HUES6 (cell line): Measurements from ENCODE around the gene TUNAR.

Experiments
- H3K27ac ChIP-seq: 2 replicates; pipeline ENCODE4 v1.7.0; 2013; ENCODE audit warnings: low read depth, mild to moderate bottlenecking, low read length, inconsistent platforms
- H3K27me3 ChIP-seq: 2 replicates; pipeline ENCODE4 v1.6.1; 2013; ENCODE audit warnings: low read length; ENCODE audit not compliant: control insufficient read depth, insufficient read depth
- H3K36me3 ChIP-seq: 2 replicates; pipeline ENCODE4 v1.6.1; 2013; ENCODE audit warnings: low read length; ENCODE audit not compliant: control insufficient read depth, insufficient read depth
- H3K4me1 ChIP-seq: 2 replicates; pipeline ENCODE4 v1.6.1; 2013; ENCODE audit warnings: low read length; ENCODE audit not compliant: control insufficient read depth, insufficient read depth
- H3K4me3 ChIP-seq: 2 replicates; pipeline ENCODE4 v1.5.1; 2013; ENCODE audit warnings: low read depth, low read length
- H3K9ac ChIP-seq: one replicate; pipeline ENCODE4 v1.6.1; 2013; ENCODE audit warnings: mild to moderate bottlenecking, low read length
- H3K9me3 ChIP-seq: 2 replicates; pipeline ENCODE4 v1.6.1; 2013; ENCODE audit warnings: low read depth, low read length; ENCODE audit not compliant: control insufficient read depth, insufficient read depth

Gene TUNAR

GRCh38 chr14:95876761-95877538, at the start of gene TUNAR:
Gene TUNAR, plus strand, starts transcription at chr14:95876832.
- Histone ChIP-seq H3K9me3 (no peaks in the 10 kb centered on the region; the same call in 1 of the 2 replicates), H3K27me3 (peaks cover 38% of the 10 kb centered on the region), H3K27ac (peak within 1 kb of the TSS; percentile 22; the same call in 1 of the 2 replicates), H3K4me3 (peak within 1 kb of the TSS; percentile 77), H3K9ac (peak within 1 kb of the TSS; percentile 65), H3K4me1 (peaks cover 46% of the 10 kb centered on the region), H3K36me3 (peaks cover 11% of the 10 kb centered on the region)

- no peak overlapping the region for H3K9ac ChIP-seq
- no peak overlapping the region for H3K4me3 ChIP-seq
- H3K4me1 ChIP-seq, result peaks cover 14% of the 10 kb centered on the region
- no peaks in the 10 kb centered on the region for H3K36me3 ChIP-seq
- no peaks in the 10 kb centered on the region for H3K27me3 ChIP-seq
- H3K9me3 ChIP-seq, result peaks cover 11% of the 10 kb centered on the region
- H3K27ac ChIP-seq, result no peak overlapping the region
Measured at GRCh38 chr14:95828649-95829265, 47.9 kb upstream of the TUNAR start.

- H3K36me3 ChIP-seq, result no peaks in the 10 kb centered on the region
- H3K9me3 ChIP-seq, result peaks cover 11% of the 10 kb centered on the region
- H3K4me1 ChIP-seq, result peaks cover 14% of the 10 kb centered on the region
- H3K4me3 ChIP-seq, result no peak overlapping the region
- no peak overlapping the region for H3K9ac ChIP-seq
- no peaks in the 10 kb centered on the region for H3K27me3 ChIP-seq
- no peak overlapping the region for H3K27ac ChIP-seq
Measured at GRCh38 chr14:95829321-95829720, 47.3 kb upstream of the TUNAR start.

- peaks cover 22% of the 10 kb centered on the region for H3K4me1 ChIP-seq
- H3K9ac ChIP-seq, result no peak overlapping the region
- H3K27me3 ChIP-seq, result no peaks in the 10 kb centered on the region
- H3K4me3 ChIP-seq, result no peak overlapping the region
- no peaks in the 10 kb centered on the region for H3K36me3 ChIP-seq
- H3K27ac ChIP-seq, result no peak overlapping the region
- peaks cover 11% of the 10 kb centered on the region for H3K9me3 ChIP-seq
Measured at GRCh38 chr14:95830386-95830785, 46.2 kb upstream of the TUNAR start.

GRCh38 chr14:95831041-95831440, 45.6 kb upstream of the TUNAR start:
- Histone ChIP-seq H3K9ac (no peak overlapping the region), H3K36me3 (no peaks in the 10 kb centered on the region), H3K27me3 (no peaks in the 10 kb centered on the region), H3K9me3 (peaks cover 11% of the 10 kb centered on the region), H3K4me1 (peaks cover 23% of the 10 kb centered on the region), H3K4me3 (no peak overlapping the region), H3K27ac (no peak overlapping the region)

- no peak overlapping the region for H3K27ac ChIP-seq
- no peak overlapping the region for H3K9ac ChIP-seq
- H3K36me3 ChIP-seq, result no peaks in the 10 kb centered on the region
- no peaks in the 10 kb centered on the region for H3K27me3 ChIP-seq
- H3K4me1 ChIP-seq, result peaks cover 23% of the 10 kb centered on the region
- peaks cover 11% of the 10 kb centered on the region for H3K9me3 ChIP-seq
- H3K4me3 ChIP-seq, result no peak overlapping the region
Measured at GRCh38 chr14:95831468-95831867, 45.2 kb upstream of the TUNAR start.

- no peak overlapping the region for H3K9ac ChIP-seq
- peaks cover 11% of the 10 kb centered on the region for H3K9me3 ChIP-seq
- no peaks in the 10 kb centered on the region for H3K27me3 ChIP-seq
- peaks cover 23% of the 10 kb centered on the region for H3K4me1 ChIP-seq
- no peak overlapping the region for H3K4me3 ChIP-seq
- H3K36me3 ChIP-seq, result no peaks in the 10 kb centered on the region
- H3K27ac ChIP-seq, result no peak overlapping the region
Measured at GRCh38 chr14:95832012-95832411, 44.6 kb upstream of the TUNAR start.

- Histone ChIP-seq H3K9ac (no peak overlapping the region), H3K4me3 (no peak overlapping the region), H3K27ac (no peak overlapping the region), H3K36me3 (no peaks in the 10 kb centered on the region), H3K9me3 (peaks cover 11% of the 10 kb centered on the region), H3K27me3 (no peaks in the 10 kb centered on the region), H3K4me1 (peaks cover 23% of the 10 kb centered on the region)
Measured at GRCh38 chr14:95833429-95833828, 43.2 kb upstream of the TUNAR start.

- Histone ChIP-seq H3K27me3 (no peaks in the 10 kb centered on the region), H3K27ac (no peak overlapping the region), H3K9me3 (0 out of 2 replicates have a peak, but pooled peaks cover under 1% of the 10 kb centered on the region), H3K4me1 (peaks cover 23% of the 10 kb centered on the region), H3K4me3 (no peak overlapping the region), H3K9ac (no peak overlapping the region), H3K36me3 (no peaks in the 10 kb centered on the region)
Measured at GRCh38 chr14:95834496-95834895, 42.1 kb upstream of the TUNAR start.

- H3K4me1 ChIP-seq, result peaks cover 23% of the 10 kb centered on the region
- no peaks in the 10 kb centered on the region for H3K9me3 ChIP-seq
- no peaks in the 10 kb centered on the region for H3K27me3 ChIP-seq
- H3K4me3 ChIP-seq, result no peak overlapping the region
- no peak overlapping the region for H3K27ac ChIP-seq
- H3K9ac ChIP-seq, result no peak overlapping the region
- no peaks in the 10 kb centered on the region for H3K36me3 ChIP-seq
Measured at GRCh38 chr14:95835121-95835730, 41.4 kb upstream of the TUNAR start.

- H3K9me3 ChIP-seq, result no peaks in the 10 kb centered on the region
- no peak overlapping the region for H3K9ac ChIP-seq
- no peaks in the 10 kb centered on the region for H3K36me3 ChIP-seq
- peaks cover 9% of the 10 kb centered on the region for H3K4me1 ChIP-seq
- H3K4me3 ChIP-seq, result no peak overlapping the region
- no peaks in the 10 kb centered on the region for H3K27me3 ChIP-seq
- H3K27ac ChIP-seq, result no peak overlapping the region
Measured at GRCh38 chr14:95838862-95839261, 37.8 kb upstream of the TUNAR start.
